Measurements from ENCODE around the gene TDP1. TPM values are rescaled to one million over a fixed set of nuclear protein-coding genes. Genes with fewer than 3 reads are reported as not detected.

The TDP1 gene
- total and polyA plus RNA-seq, 2 of the 4 experiments (the other 2 are of a cell fraction) = 23.3 to 53.1 TPM

- H3K9me1 ChIP-seq (ENCODE audit: insufficient read depth, low read length) = no peaks in the 10 kb centered on the region
- H3K9ac ChIP-seq (ENCODE audit: low read depth, low read length) = no peak overlapping the region
- DNase-seq (no peak), ATAC-seq (ENCODE audit: low read depth) (no peak)
- H3K27ac ChIP-seq (ENCODE audit: insufficient read depth, low read length) = no peak overlapping the region
- H3K4me1 ChIP-seq (ENCODE audit: control insufficient read depth, insufficient read depth, low read length) = no peaks in the 10 kb centered on the region
- ChIA-PET POLR2A (ENCODE audit: unreplicated experiment) (no interaction called here), CTCF (no interaction called here)
- H4K20me1 ChIP-seq (ENCODE audit: insufficient read depth, low read length) = no peaks in the 10 kb centered on the region
- no peak overlapping the region for H4K91ac ChIP-seq (ENCODE audit: insufficient read depth, low read depth, low read length)
- H2AK9ac ChIP-seq (replicated peaks; ENCODE audit: low read depth, low read length, poor library complexity) = no peak overlapping the region
- dilution Hi-C loops (cut with HindIII; ENCODE audit: low sequenced_read_pairs, unreplicated experiment) (no loop called here), intact Hi-C loops (cut with micrococcal nuclease) (no loop called here), in situ Hi-C loops (cut with MboI; ENCODE audit: low sequenced_read_pairs) (no loop called here)
- no peak overlapping the region for H2BK20ac ChIP-seq (ENCODE audit: low read depth, low read length)
- H3K18ac ChIP-seq (ENCODE audit: low read depth, low read length) = no peak overlapping the region
- no peak overlapping the region for H3K4me2 ChIP-seq (ENCODE audit: low read depth, low read length)
- WGBS, 2 experiments (ENCODE audit: extremely low coverage in 2 of 2, insufficient read length in 1 of 2) = no CpG with 5 or more reads among the region's 6 CpGs
- no peaks in the 10 kb centered on the region for H3K79me1 ChIP-seq (ENCODE audit: low read depth in 1 of 2, low read length in 2 of 2)
- peaks cover 36% of the 10 kb centered on the region for H3K27me3 ChIP-seq (ENCODE audit: control insufficient read depth, insufficient read depth, low read length)
- no TSS peak for BruUV-seq (replicated peaks)
- H3K4me3 ChIP-seq (ENCODE audit: insufficient read depth, low read depth, low read length) = no peak overlapping the region
- no peak overlapping the region for H2AK5ac ChIP-seq (ENCODE audit: low read depth, low read length)
- TF ChIP-seq POLR2A (IDR thresholded peaks at IDR 0.05; ENCODE audit: low read depth, low read length) (no peak), CTCF (conservative IDR thresholded peaks at IDR 0.05; ENCODE audit: low read depth, low read length) (no peak), CEBPB (IDR thresholded peaks at IDR 0.05; ENCODE audit: low read depth, low read length) (no peak), CHD1 (IDR thresholded peaks at IDR 0.05; ENCODE audit: low read depth, low read length) (no peak), MXI1 (IDR thresholded peaks at IDR 0.05; ENCODE audit: borderline replicate concordance, low read depth, low read length) (no peak), MAFK (IDR thresholded peaks at IDR 0.05; ENCODE audit: low read depth, low read length) (no peak), RFX5 (IDR thresholded peaks at IDR 0.05; ENCODE audit: low read depth, low read length) (no peak), RAD21 (IDR thresholded peaks at IDR 0.05; ENCODE audit: low read length) (no peak), FOS (IDR thresholded peaks at IDR 0.05; ENCODE audit: low read depth, low read length) (no peak), USF2 (IDR thresholded peaks at IDR 0.05; ENCODE audit: low read depth, low read length) (no peak), BHLHE40 (IDR thresholded peaks at IDR 0.05; ENCODE audit: low read depth, low read length) (no peak), NFE2L2 (IDR thresholded peaks at IDR 0.05; ENCODE audit: low read depth, low read length) (no peak), MAZ (IDR thresholded peaks at IDR 0.05; ENCODE audit: borderline replicate concordance, low read depth, low read length) (no peak), SMC3 (IDR thresholded peaks at IDR 0.05; ENCODE audit: low read depth, low read length) (no peak)
- H4K8ac ChIP-seq (ENCODE audit: low read depth in 2 of 2, low read length in 2 of 2) = no peak overlapping the region
- H3K56ac ChIP-seq (ENCODE audit: extremely low read depth, insufficient read depth, low read length) = no peak overlapping the region
- H3K36me3 ChIP-seq (ENCODE audit: control insufficient read depth, insufficient read depth, low read length) = no peaks in the 10 kb centered on the region
- no peak overlapping the region for H2AFZ ChIP-seq (replicated peaks; ENCODE audit: low read length, poor library complexity)
- no peak overlapping the region for H4K5ac ChIP-seq (ENCODE audit: low read depth, low read length)
- H2BK5ac ChIP-seq (ENCODE audit: low read depth, low read length, poor library complexity, severe bottlenecking) = no peak overlapping the region
- H2BK15ac ChIP-seq (ENCODE audit: low read depth, low read length) = no peak overlapping the region
- H3K14ac ChIP-seq (replicated peaks; ENCODE audit: low read depth, low read length) = no peak overlapping the region
- H3K23ac ChIP-seq (ENCODE audit: low read depth, low read length) = no peak overlapping the region
- H3K9me3 ChIP-seq (ENCODE audit: control insufficient read depth, insufficient read depth, low read length) = no peaks in the 10 kb centered on the region
- no peak overlapping the region for H3K4ac ChIP-seq (ENCODE audit: low read depth, low read length)
- H2BK120ac ChIP-seq (ENCODE audit: low read depth, low read length) = no peak overlapping the region
Observed at GRCh38 chr14:90072350-90072749, 116.6 kb downstream of the TDP1 start.
